NCI-H345 treated with DMSO at 0.1 percent for 48 hours (cell line): ENCODE measurements around the gene DNAJB2.
"Not testable (repeated sequence)": the region's sequence is repeated elsewhere in the genome, so short reads cannot be mapped to it uniquely, and the experiment has no call there.

Source experiments
- DNase-seq: peaks from one replicate; lab custom pipeline; 2025; ENCODE audit not compliant: unreplicated experiment; lab: John Stamatoyannopoulos, UW

DNAJB2 gene

GRCh38 chr2:219254590-219255201 lies 24.5 kb upstream of the DNAJB2 start:
- no peak for DNase-seq

DNA sequence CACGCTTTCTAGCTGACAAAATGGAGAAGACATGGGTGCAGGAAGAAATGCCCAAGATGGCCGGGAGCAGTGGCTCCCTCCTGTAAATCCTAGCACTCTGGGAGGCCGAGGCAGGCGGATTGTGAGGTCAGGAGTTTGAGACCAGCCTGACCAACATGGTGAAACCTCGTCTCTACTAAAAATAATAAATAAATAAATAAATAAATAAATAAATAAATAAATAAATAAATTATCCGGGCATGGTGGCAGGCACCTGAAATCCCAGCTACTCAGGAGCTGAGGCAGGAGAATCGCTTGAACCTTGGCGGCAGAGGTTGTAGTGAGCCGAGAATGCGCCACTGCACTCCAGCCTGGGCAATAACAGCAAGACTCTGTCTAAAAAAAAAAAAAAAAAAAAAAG lies 20.2 kb upstream of the DNAJB2 start:
- not testable (repeated sequence) for DNase-seq

GRCh38 chr2:219261024-219261855 lies 17.9 kb upstream of the DNAJB2 start:
- DNase-seq, result no peak

DNA sequence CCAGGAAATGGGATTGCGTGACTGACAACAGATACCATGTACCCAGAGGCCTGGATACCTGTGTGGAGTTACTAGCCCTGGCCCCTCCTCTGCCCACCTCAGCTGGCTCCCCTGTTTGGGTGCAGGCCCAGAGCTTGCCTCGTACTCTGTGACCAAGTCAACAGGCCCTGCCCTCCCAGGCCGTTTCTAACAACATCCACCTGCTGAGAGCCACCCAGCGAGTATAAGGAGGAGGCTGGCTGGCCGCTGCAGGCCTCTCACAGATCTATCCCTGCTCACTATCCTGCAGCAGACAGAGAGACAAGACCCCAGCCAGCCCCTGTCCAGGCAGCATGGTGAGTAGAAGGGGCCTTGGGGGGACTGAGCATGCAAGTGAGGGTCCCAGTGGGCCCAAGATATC lies 12.9 kb upstream of the DNAJB2 start:
- DNase-seq, result no peak

DNA sequence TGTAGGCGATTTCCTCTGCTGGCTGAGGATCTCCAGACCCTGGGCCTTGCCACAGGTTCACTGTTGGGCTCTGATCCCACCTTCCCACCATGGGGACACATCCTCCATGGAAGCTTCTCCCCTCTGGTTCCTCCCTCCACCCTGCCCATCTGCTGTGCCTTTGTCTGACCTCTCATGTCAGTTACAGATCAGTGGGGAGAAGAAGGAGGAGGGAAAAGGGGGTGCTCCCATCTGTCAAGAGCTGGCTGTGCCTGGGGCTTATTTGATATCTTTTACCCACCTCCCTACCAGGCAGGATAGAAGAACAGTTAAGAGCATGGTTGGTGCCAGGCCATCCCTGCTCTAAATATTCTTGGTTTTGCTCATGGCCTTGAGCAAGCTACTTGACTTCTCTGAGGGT lies 12.3 kb upstream of the DNAJB2 start:
- no peak for DNase-seq

- no peak for DNase-seq
These were observed 10.9 kb upstream of the DNAJB2 start for GRCh38 chr2:219268294-219268693.

DNA sequence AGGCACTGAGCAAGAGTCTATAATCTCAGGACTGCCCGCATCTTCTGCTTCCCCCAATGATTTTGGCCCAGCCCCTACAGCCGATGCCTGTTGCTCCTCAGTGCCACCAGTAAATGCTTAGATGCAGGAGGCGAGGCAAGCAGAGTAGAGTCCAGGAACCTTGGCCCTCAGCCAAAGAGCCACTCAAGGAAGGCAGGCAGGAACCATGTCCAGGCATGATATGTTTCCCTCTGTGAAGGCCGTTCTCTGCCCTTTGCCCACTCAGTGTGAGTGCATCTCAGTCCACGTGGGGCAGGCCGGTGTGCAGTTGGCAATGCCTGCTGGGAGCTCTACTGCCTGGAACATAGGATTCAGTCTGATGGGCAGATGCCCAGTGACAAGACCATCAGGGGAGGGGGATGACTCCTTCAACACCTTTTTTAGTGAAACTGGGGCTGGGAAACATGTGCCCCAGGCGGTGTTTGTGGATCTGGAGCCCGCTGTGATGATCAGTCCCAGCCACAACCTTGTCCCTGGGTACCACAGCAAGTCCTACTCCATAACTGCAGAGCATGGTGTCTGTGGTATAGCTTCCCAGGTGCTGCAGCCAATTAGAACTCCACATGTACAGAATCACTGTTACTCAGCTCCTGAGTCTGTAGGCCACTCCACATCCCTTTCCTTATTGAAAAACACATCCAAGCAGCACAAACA lies 9.7 kb upstream of the DNAJB2 start:
- DNase-seq, result no peak

GRCh38 chr2:219270055-219270372 lies 9.2 kb upstream of the DNAJB2 start:
- DNase-seq, result no peak

DNA sequence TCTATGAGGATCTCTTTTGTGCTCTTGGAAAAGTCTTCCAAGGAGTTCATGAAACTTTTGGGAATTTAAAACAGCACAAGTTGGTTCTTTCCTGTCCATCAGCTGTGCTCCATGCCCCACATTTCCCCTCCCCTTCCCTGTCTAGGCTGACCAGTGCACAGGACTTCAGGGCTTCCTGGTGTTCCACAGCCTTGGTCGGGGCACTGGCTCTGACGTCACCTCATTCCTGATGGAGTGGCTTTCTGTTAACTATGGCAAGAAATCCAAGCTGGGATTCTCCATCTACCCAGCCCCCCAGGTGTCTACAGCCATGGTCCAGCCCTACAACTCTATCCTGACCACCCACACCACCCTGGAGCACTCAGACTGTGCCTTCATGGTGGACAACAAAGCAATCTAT lies 8.1 kb upstream of the DNAJB2 start:
- DNase-seq, result no peak

- no peak for DNase-seq
These were observed 6.8 kb upstream of the DNAJB2 start for GRCh38 chr2:219272356-219272755.

DNA sequence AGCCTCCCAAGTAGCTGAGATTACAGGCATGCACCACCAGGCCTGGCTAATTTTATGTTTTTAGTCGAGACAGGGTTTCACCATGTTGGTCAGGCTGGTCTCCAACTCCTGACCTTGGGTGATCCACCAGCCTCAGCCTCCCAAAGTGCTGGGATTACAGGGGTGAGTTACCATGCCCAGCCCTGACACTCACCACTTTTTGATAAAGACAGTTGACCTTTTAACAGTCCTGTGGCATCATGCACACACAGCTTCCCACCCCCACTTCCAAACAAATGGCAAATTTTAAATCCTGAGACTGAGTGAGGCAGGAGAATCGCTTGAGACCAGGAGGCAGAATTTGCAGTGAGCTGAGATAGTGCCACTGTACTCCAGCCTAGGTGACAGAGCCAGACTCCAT lies 6.2 kb upstream of the DNAJB2 start:
- DNase-seq, result no peak

DNA sequence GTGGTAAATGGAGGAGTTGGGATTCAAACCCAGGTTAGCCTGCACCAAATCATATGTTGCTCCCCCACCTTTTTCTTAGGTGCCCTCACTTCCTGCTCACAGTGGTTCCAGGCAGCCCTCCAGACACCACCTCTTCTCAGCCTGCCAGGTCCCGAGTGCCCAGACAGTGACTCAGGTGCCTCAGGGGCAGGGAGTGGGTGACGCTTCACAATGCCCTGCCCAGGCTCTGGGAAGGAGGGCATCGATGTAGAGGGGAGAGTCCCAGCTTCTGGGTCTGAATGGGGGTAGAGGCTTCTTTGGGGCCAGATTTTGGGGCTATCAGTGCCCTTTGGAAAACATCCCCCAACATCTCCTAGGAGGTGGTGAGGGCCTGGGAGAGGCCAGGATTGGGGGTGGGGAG lies 5.2 kb upstream of the DNAJB2 start:
- no peak for DNase-seq

DNA sequence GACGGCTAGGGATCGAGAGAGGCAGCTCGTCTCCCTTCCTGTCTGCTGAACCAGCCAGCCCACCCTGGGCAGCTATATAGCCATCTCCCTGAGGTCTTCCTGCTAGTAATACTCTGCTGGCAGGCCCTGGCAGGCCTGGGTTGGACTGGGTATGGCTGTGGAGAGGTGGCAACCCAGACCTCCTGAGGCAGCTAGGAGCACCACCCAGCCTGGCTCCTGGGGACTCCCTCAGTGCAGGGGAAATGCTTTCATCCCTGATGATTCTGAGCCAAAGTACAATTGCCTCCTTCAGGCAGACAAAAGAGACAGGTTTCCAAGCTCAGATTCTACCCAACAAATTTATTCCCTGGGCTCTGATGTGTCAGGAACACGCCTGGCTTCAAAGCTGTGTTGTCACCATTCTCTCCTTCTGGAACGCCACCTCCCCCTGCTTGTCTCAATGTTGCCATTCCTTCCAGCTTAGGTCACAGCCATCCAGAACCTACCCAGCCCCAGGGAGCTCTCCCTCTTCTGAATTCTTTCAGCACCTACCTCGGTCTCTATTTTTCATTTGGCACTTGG lies 4.7 kb upstream of the DNAJB2 start:
- DNase-seq, result no peak

DNA sequence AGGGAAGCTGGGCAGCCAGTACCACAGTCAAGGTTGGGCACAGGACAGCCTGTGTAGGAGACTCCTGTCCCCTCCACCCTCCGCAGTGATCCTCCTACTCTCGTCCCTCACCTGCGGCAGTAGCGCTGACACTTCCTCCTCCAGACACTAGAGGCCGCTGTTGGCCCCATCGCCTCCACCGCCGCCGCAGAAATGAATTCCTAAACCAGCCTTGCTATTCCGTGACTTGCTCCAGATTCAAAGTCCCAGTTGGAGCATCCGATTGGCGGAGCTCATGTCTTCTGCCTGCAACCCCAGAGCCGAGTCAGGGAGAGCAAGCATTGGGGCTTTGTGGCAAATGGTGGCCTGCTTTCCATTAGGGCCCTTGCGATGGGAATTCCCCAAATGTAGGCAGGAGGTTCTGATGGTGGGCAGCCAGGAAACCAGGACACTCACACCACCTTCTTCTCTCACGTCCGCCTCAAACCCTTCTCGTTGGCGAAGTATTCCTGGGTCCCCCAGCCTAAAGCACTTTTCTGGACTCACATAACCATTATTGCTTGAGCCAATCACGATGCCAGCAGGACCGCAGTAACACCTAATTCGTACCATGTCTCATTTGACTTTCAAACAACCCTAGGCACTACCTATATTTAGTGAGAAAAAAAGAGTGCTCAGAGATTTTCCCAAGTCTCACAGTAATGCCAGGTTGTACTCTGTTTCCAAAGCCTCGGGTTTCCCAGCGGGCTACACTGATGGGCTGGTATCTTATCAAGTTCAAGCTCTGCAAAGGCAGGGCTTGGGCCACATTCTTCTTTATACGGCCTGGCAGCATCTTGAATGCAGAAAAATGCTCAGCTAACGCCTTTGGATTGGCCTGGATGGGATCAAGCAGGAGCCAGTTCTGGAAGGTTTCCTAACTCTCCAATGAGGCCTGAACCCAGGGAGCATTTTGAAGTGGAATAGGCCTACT lies 1.2 kb upstream of the DNAJB2 start:
- DNase-seq, result peak; percentile 73

- no peak for DNase-seq
These were observed 463 bp upstream of the DNAJB2 start for GRCh38 chr2:219278655-219279150.

- DNase-seq, result no peak
These were observed 850 bp downstream of the DNAJB2 start for GRCh38 chr2:219279916-219280516.

DNA sequence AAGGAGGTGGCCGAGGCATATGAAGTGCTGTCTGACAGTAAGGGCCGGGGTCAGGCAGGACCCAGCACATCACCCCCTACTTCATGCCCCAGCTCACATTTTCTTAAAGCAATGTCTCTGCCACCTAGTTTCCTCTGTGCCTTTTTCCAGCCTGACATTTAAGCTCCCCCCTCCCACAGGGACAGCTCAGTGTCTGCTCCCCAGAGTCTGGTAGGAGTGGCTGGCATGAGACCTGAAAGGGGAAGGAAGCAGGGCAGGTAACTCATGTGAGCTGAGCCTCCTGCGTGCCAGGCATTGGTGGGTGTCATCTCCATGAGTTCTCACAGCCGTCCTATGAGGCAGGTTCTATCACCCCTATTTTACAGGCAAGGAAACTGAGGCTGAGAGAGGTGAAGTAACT lies 1.5 kb downstream of the DNAJB2 start:
- DNase-seq, result no peak

- DNase-seq, result no peak
These were observed 2.4 kb downstream of the DNAJB2 start for GRCh38 chr2:219281588-219281987.

- no peak for DNase-seq
These were observed 3.2 kb downstream of the DNAJB2 start for GRCh38 chr2:219282375-219282774.

GRCh38 chr2:219282943-219283581 lies 3.9 kb downstream of the DNAJB2 start:
- no peak for DNase-seq
